Ishikawa (cell line): Measurements from ENCODE around the gene STEAP2.

Source experiments
- CEBPB ChIP-seq: IDR thresholded peaks from 2 replicates; pipeline ENCODE4 v1.6.1; 2012
- CREB1 ChIP-seq: IDR thresholded peaks from 2 replicates; pipeline ENCODE4 v1.6.1; 2012; ENCODE audit warnings: low read depth
- EGR1 ChIP-seq: IDR thresholded peaks from 2 replicates; pipeline ENCODE4 v1.6.1; 2012
- EP300 ChIP-seq: IDR thresholded peaks from 2 replicates; pipeline ENCODE4 v1.6.1; 2012; ENCODE audit warnings: borderline replicate concordance
- FOXM1 ChIP-seq: IDR thresholded peaks from 2 replicates; pipeline ENCODE4 v1.6.1; 2012; ENCODE audit warnings: low read depth, borderline replicate concordance
- NFIC ChIP-seq: IDR thresholded peaks from 2 replicates; pipeline ENCODE4 v1.6.1; 2012
- RAD21 ChIP-seq: IDR thresholded peaks from 2 replicates; pipeline ENCODE4 v1.6.1; 2012; ENCODE audit warnings: low read depth
- TAF1 ChIP-seq: IDR thresholded peaks from 2 replicates; pipeline ENCODE4 v1.6.1; 2012; ENCODE audit warnings: low read depth, mild to moderate bottlenecking
- TCF12 ChIP-seq: IDR thresholded peaks from 2 replicates; pipeline ENCODE4 v1.6.1; 2012; ENCODE audit warnings: low read depth
- TEAD4 ChIP-seq: IDR thresholded peaks from 2 replicates; pipeline ENCODE4 v1.6.1; 2012
- YY1 ChIP-seq: IDR thresholded peaks from 2 replicates; pipeline ENCODE4 v1.6.1; 2012; ENCODE audit warnings: low read depth
- TF ChIP-seq, protein P1 (sequence below): IDR thresholded peaks from 2 replicates; pipeline ENCODE4 v1.6.1; 2012
- TF ChIP-seq, protein P2 (sequence below): IDR thresholded peaks from 2 replicates; pipeline ENCODE4 v1.6.1; 2012; ENCODE audit warnings: low read depth, mild to moderate bottlenecking
- TF ChIP-seq, protein P3 (sequence below): IDR thresholded peaks from 2 replicates; pipeline ENCODE4 v1.6.1; 2012

DNA sequence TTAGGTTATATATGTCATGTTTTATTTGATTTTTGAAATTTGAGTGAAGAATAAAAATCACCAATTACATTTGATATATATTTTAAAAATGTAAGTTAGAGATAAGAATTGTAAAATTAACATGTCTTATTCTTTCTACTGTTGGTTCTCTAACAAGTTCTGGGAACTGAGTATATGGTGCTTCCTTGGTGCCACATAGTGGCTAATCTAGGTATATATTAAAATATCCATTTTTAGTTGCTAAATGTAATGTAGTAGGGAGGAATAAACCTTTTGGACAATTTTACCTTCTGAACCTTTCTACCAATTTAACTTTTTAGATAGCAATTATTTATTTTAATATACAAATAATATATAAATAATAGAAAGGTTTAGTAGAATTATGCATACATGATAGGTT lies 50.9 kb downstream of the STEAP2 start:
- peak; percentile 72 for TF ChIP-seq RAD21
- TF ChIP-seq, protein P1, sequence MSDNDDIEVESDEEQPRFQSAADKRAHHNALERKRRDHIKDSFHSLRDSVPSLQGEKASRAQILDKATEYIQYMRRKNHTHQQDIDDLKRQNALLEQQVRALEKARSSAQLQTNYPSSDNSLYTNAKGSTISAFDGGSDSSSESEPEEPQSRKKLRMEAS, result no peak
- no peak for TF ChIP-seq TAF1
- no peak for TF ChIP-seq TEAD4
- TF ChIP-seq YY1, result no peak
- TF ChIP-seq EP300, result no peak
- TF ChIP-seq TCF12, result no peak
- TF ChIP-seq FOXM1, result no peak
- TF ChIP-seq, protein P2, sequence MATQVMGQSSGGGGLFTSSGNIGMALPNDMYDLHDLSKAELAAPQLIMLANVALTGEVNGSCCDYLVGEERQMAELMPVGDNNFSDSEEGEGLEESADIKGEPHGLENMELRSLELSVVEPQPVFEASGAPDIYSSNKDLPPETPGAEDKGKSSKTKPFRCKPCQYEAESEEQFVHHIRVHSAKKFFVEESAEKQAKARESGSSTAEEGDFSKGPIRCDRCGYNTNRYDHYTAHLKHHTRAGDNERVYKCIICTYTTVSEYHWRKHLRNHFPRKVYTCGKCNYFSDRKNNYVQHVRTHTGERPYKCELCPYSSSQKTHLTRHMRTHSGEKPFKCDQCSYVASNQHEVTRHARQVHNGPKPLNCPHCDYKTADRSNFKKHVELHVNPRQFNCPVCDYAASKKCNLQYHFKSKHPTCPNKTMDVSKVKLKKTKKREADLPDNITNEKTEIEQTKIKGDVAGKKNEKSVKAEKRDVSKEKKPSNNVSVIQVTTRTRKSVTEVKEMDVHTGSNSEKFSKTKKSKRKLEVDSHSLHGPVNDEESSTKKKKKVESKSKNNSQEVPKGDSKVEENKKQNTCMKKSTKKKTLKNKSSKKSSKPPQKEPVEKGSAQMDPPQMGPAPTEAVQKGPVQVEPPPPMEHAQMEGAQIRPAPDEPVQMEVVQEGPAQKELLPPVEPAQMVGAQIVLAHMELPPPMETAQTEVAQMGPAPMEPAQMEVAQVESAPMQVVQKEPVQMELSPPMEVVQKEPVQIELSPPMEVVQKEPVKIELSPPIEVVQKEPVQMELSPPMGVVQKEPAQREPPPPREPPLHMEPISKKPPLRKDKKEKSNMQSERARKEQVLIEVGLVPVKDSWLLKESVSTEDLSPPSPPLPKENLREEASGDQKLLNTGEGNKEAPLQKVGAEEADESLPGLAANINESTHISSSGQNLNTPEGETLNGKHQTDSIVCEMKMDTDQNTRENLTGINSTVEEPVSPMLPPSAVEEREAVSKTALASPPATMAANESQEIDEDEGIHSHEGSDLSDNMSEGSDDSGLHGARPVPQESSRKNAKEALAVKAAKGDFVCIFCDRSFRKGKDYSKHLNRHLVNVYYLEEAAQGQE, result no peak
- TF ChIP-seq CEBPB, result no peak
- no peak for TF ChIP-seq EGR1
- no peak for TF ChIP-seq NFIC
- TF ChIP-seq, protein P3, sequence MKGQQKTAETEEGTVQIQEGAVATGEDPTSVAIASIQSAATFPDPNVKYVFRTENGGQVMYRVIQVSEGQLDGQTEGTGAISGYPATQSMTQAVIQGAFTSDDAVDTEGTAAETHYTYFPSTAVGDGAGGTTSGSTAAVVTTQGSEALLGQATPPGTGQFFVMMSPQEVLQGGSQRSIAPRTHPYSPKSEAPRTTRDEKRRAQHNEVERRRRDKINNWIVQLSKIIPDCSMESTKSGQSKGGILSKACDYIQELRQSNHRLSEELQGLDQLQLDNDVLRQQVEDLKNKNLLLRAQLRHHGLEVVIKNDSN, result no peak
- TF ChIP-seq CREB1, result no peak
